ENCODE data around the gene NPPA.
A peak's percentile ranks its signal among the peaks of the same experiment; 100 is the strongest.

NPPA gene

DNA sequence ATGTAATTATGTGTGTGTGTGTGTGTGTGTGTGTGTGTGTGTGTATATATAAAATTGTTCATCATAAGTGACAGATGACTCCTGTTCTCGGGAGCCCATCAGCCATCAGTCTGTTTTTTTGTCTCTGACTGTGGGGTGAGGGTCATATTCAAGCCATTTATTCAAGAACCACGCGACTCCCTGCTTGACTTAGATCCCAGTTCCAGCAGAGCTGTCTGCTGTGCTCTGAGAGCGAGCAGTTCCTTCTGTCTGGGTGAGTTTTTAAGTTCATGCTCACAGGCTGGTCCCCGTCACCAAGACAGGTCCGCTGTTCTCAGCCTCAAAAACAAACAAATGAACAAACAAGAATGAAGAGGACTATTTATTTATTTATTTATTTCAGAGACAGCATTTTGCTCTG is 29.5 kb upstream of the NPPA start:
- H3K9me3 ChIP-seq (ENCODE audit: severe bottlenecking), result peaks cover 3% of the 10 kb centered on the region
- H3K36me3 ChIP-seq, result no peaks in the 10 kb centered on the region
- no peaks in the 10 kb centered on the region for H3K27me3 ChIP-seq (ENCODE audit: insufficient read depth, low read depth, severe bottlenecking)
- no peak overlapping the region for H3K4me3 ChIP-seq (ENCODE audit: low read depth, low read length)
- no peak overlapping the region for H3K27ac ChIP-seq
- TF ChIP-seq, protein P1, sequence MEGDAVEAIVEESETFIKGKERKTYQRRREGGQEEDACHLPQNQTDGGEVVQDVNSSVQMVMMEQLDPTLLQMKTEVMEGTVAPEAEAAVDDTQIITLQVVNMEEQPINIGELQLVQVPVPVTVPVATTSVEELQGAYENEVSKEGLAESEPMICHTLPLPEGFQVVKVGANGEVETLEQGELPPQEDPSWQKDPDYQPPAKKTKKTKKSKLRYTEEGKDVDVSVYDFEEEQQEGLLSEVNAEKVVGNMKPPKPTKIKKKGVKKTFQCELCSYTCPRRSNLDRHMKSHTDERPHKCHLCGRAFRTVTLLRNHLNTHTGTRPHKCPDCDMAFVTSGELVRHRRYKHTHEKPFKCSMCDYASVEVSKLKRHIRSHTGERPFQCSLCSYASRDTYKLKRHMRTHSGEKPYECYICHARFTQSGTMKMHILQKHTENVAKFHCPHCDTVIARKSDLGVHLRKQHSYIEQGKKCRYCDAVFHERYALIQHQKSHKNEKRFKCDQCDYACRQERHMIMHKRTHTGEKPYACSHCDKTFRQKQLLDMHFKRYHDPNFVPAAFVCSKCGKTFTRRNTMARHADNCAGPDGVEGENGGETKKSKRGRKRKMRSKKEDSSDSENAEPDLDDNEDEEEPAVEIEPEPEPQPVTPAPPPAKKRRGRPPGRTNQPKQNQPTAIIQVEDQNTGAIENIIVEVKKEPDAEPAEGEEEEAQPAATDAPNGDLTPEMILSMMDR (IDR thresholded peaks at IDR 0.05; ENCODE audit: low read depth, low read length), result no peak
- DNase-seq, result no peak

DNA sequence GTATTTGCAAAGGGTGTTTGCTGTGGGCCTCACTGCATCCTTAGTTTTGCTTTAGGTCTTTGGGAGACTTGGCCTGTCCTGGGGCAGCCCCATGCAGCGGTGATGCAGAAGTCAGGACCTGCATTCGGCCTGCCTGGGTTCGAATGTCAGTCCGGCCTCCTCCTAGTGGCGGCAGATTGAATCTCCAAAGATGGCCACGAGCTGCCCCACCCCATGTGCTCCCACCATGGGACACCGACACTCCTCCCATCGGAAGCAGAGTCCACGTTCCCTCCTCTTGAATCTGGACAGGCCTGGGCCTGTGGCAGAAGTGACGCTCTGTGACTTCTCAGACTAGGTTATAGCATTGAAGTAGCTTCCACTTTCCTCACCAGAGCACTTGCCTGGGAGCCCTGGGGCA is 27.5 kb upstream of the NPPA start:
- Histone ChIP-seq H3K4me3 (ENCODE audit: low read depth, low read length) (no peak overlapping the region), H3K36me3 (no peaks in the 10 kb centered on the region), H3K9me3 (ENCODE audit: severe bottlenecking) (no peaks in the 10 kb centered on the region), H3K27ac (no peak overlapping the region), H3K27me3 (ENCODE audit: insufficient read depth, low read depth, severe bottlenecking) (no peaks in the 10 kb centered on the region)
- TF ChIP-seq, protein P1 (IDR thresholded peaks at IDR 0.05; ENCODE audit: low read depth, low read length), result peak; percentile 30; the same call in 1 of the 2 replicates
- no peak for DNase-seq

DNA sequence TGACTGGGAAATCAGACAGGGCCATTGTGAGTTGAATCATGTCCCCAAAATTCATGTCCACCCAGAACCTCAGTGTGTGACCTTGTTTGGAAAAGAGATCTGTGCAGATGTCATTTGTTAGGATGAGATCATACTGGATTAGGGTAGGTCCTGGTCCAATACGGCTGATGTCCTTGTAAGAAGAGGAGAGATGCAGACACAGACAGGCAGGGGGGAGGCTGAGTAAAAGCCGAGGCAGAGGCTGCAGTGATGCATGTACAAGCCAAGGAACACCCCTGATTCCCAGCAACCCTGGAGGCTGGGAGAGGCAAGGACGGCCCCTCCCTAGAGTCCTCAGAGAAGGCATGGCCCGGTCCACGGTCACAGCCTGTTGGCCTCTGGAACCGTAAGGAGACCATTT is 27.0 kb upstream of the NPPA start:
- Histone ChIP-seq H3K27me3 (ENCODE audit: insufficient read depth, low read depth, severe bottlenecking) (no peaks in the 10 kb centered on the region), H3K27ac (no peak overlapping the region), H3K36me3 (no peaks in the 10 kb centered on the region), H3K9me3 (ENCODE audit: severe bottlenecking) (no peaks in the 10 kb centered on the region), H3K4me3 (ENCODE audit: low read depth, low read length) (no peak overlapping the region)
- DNase-seq, result no peak
- TF ChIP-seq, protein P1 (IDR thresholded peaks at IDR 0.05; ENCODE audit: low read depth, low read length), result no peak

DNA sequence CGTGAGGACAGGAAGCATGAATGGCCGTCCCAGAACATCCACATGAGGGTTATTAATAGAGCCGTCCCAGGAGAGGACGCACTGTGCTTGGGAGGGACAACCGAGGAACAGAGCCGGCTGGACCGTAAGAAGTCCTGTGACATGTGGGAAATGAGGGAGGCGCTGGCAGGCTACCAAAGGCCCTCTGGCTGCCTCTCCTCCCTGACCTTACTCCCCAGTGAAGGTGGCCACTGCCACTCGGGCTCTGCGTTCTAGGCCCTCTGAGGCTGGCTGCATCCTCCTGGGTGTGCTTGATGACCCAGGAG is 26.6 kb upstream of the NPPA start:
- TF ChIP-seq, protein P1 (IDR thresholded peaks at IDR 0.05; ENCODE audit: low read depth, low read length), result no peak
- DNase-seq, result no peak
- Histone ChIP-seq H3K9me3 (ENCODE audit: severe bottlenecking) (no peaks in the 10 kb centered on the region), H3K4me3 (ENCODE audit: low read depth, low read length) (no peak overlapping the region), H3K27me3 (ENCODE audit: insufficient read depth, low read depth, severe bottlenecking) (no peaks in the 10 kb centered on the region), H3K27ac (no peak overlapping the region), H3K36me3 (no peaks in the 10 kb centered on the region)

DNA sequence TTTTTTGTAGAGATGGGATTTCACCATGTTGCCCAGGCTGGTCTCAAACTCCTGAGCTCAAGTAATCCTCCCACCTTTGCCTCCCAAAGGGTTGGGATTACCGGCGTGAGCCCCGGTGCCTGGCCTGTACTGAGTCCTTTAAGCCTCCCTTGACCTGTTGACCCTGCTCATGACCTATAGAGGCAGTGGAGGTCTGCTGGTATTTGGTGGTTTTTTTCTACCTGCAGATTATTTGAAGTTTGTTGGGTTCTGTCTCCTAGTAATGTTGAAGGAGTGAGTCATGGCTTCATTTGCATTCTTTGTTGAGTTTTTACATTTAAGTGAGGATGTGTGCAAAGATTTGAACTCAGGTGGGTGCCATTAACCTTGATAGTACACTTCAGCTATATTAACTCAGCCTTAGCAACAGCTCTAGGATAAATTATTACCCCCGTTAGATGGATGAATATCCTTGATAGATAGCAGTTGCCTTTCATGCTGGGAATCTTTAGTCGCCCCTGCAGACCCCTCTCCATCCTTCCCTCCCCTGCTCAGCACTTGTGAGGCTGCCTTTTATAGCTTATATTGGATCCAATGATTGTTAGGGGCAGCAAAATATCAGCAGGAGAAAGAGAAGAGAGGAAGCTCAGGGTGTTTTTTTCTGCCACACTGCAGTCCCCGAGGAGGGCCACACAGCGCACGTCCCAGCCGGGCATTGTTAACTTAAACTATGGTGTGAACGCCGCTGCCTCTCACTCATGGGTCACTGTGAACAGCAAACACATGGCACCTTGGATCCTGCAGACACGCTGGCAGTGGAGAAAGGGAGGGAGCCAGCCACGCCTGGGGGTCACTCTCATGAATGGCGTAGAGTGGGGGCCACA is 26.0 kb upstream of the NPPA start:
- DNase-seq, result peak; percentile 40
- H3K36me3 ChIP-seq, result no peaks in the 10 kb centered on the region
- no peaks in the 10 kb centered on the region for H3K27me3 ChIP-seq (ENCODE audit: insufficient read depth, low read depth, severe bottlenecking)
- no peak overlapping the region for H3K27ac ChIP-seq
- no peaks in the 10 kb centered on the region for H3K9me3 ChIP-seq (ENCODE audit: severe bottlenecking)
- TF ChIP-seq, protein P1 (IDR thresholded peaks at IDR 0.05; ENCODE audit: low read depth, low read length), result no peak
- no peak overlapping the region for H3K4me3 ChIP-seq (ENCODE audit: low read depth, low read length)

DNA sequence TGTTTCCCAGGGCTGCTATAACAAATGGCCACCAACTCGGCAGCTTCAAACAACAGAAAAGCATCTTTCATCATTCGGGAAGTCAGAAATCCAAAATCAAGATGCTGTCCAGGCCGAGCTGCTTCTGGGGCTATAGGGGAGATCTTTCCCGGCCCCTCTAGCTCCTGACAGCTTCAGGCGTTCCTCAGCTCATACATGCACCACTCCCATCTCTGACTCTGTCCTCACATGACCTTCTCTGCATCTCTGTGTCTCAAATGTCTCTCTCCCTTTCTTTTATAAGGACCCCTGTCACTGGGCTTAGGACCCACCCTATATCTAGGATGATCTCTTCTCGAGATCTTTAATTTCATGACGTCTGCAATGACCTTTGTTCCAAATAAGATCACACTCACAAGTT is 25.0 kb upstream of the NPPA start:
- no peak for DNase-seq
- Histone ChIP-seq H3K9me3 (ENCODE audit: severe bottlenecking) (no peaks in the 10 kb centered on the region), H3K27ac (no peak overlapping the region), H3K27me3 (ENCODE audit: insufficient read depth, low read depth, severe bottlenecking) (no peaks in the 10 kb centered on the region), H3K4me3 (ENCODE audit: low read depth, low read length) (no peak overlapping the region), H3K36me3 (no peaks in the 10 kb centered on the region)
- TF ChIP-seq, protein P1 (IDR thresholded peaks at IDR 0.05; ENCODE audit: low read depth, low read length), result no peak

Measured in WERI-Rb-1 (cell line).